Measurements from ENCODE around the gene MED12L. TPM values are rescaled to one million over a fixed set of nuclear protein-coding genes. Genes with fewer than 3 reads are reported as not detected.

MED12L gene
- total RNA-seq, 4 donors from 2014 or later, result 0.09 to 3.3 (median 0.13) TPM; not detected in 1

- no peaks in the 10 kb centered on the region for H3K36me3 ChIP-seq
- no peak for TF ChIP-seq CTCF (IDR thresholded peaks at IDR 0.05)
- no peak for TF ChIP-seq POLR2A (IDR thresholded peaks at IDR 0.05)
- H3K27me3 ChIP-seq, result no peaks in the 10 kb centered on the region
- no peak overlapping the region for H3K27ac ChIP-seq
- DNase-seq, result no peak
- no peaks in the 10 kb centered on the region for H3K4me1 ChIP-seq
- no peaks in the 10 kb centered on the region for H3K9me3 ChIP-seq
- no peak overlapping the region for H3K4me3 ChIP-seq
Measured at GRCh38 chr3:151318313-151318712, 232.8 kb downstream of the MED12L start.

- H3K4me1 ChIP-seq, result no peaks in the 10 kb centered on the region
- H3K4me3 ChIP-seq, result no peak overlapping the region
- no peaks in the 10 kb centered on the region for H3K36me3 ChIP-seq
- H3K27me3 ChIP-seq, result no peaks in the 10 kb centered on the region
- no peak for DNase-seq
- TF ChIP-seq POLR2A (IDR thresholded peaks at IDR 0.05) (no peak), CTCF (IDR thresholded peaks at IDR 0.05) (no peak)
- no peak overlapping the region for H3K27ac ChIP-seq
- no peaks in the 10 kb centered on the region for H3K9me3 ChIP-seq
Measured at GRCh38 chr3:151318991-151319390, 233.5 kb downstream of the MED12L start.

- Histone ChIP-seq H3K9me3 (no peaks in the 10 kb centered on the region), H3K4me1 (no peaks in the 10 kb centered on the region), H3K27ac (no peak overlapping the region), H3K36me3 (no peaks in the 10 kb centered on the region), H3K27me3 (no peaks in the 10 kb centered on the region), H3K4me3 (no peak overlapping the region)
- TF ChIP-seq CTCF (IDR thresholded peaks at IDR 0.05) (no peak), POLR2A (IDR thresholded peaks at IDR 0.05) (no peak)
- DNase-seq, result no peak
Measured at GRCh38 chr3:151319628-151320027, 234.2 kb downstream of the MED12L start.

GRCh38 chr3:151320131-151320530, 234.7 kb downstream of the MED12L start:
- Histone ChIP-seq H3K4me1 (no peaks in the 10 kb centered on the region), H3K27ac (no peak overlapping the region), H3K9me3 (no peaks in the 10 kb centered on the region), H3K4me3 (no peak overlapping the region), H3K36me3 (no peaks in the 10 kb centered on the region), H3K27me3 (no peaks in the 10 kb centered on the region)
- no peak for DNase-seq
- TF ChIP-seq CTCF (IDR thresholded peaks at IDR 0.05), result no peak

- Histone ChIP-seq H3K4me1 (no peaks in the 10 kb centered on the region), H3K27me3 (no peaks in the 10 kb centered on the region), H3K9me3 (no peaks in the 10 kb centered on the region), H3K4me3 (no peak overlapping the region), H3K36me3 (no peaks in the 10 kb centered on the region), H3K27ac (no peak overlapping the region)
- DNase-seq, result no peak
- TF ChIP-seq CTCF (IDR thresholded peaks at IDR 0.05) (no peak), POLR2A (IDR thresholded peaks at IDR 0.05) (no peak)
Measured at GRCh38 chr3:151321526-151321925, 236.1 kb downstream of the MED12L start.

- DNase-seq, result no peak
- no peaks in the 10 kb centered on the region for H3K36me3 ChIP-seq
- no peaks in the 10 kb centered on the region for H3K9me3 ChIP-seq
- TF ChIP-seq CTCF (IDR thresholded peaks at IDR 0.05) (no peak), POLR2A (IDR thresholded peaks at IDR 0.05) (no peak)
- no peaks in the 10 kb centered on the region for H3K27me3 ChIP-seq
- H3K4me3 ChIP-seq, result no peak overlapping the region
- no peaks in the 10 kb centered on the region for H3K4me1 ChIP-seq
- no peak overlapping the region for H3K27ac ChIP-seq
Measured at GRCh38 chr3:151322511-151322910, 237.0 kb downstream of the MED12L start.

Measured in Peyer's patch (tissue), 4 donors.